HG03565 (cell line): Measurements from ENCODE around the gene TTLL8.
"Not testable (repeated sequence)": the region's sequence is repeated elsewhere in the genome, so short reads cannot be mapped to it uniquely, and the experiment has no call there.

Experiments
- ATAC-seq: cut with Tn5 transposase; IDR thresholded peaks from one replicate; pipeline ENCODE4 v1.9.1; 2021; ENCODE audit warnings: mild to moderate bottlenecking, moderate library complexity; ENCODE audit not compliant: unreplicated experiment

TTLL8 gene

DNA sequence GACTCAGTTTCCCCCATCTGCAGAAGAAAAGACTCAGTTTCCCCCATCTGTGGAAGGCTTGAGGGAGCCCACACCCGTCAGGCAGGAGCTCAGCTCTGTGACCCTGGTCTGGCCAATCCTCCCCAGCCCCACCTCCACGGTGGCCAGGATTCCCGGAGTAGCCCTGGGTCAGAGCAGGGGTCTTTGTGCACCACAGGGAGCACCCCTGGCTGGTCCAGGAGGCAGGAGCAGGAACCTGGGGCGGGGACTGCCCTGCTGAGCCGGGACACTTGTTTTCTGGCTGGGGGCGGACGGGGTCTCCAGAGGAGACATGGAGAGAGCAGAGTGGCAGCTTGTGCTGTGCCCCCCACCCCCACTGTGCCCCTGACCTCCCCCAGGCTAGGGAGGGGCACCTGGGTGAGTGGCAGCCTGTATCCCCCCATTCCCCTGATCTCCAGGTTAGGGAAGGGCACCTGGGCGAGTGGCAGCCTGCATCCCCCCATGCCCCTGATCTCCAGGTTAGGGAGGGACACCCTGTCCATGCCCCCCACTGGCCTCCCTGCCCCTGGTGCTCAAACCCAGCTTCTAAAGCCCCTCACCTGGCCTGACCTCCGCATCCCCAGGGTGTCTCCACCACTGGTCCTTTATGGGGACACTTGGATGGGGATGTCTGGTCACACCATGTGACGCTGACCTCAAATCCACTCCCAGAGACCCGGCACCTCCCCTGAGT, 64.3 kb downstream of the TTLL8 start:
- no peak for ATAC-seq

DNA sequence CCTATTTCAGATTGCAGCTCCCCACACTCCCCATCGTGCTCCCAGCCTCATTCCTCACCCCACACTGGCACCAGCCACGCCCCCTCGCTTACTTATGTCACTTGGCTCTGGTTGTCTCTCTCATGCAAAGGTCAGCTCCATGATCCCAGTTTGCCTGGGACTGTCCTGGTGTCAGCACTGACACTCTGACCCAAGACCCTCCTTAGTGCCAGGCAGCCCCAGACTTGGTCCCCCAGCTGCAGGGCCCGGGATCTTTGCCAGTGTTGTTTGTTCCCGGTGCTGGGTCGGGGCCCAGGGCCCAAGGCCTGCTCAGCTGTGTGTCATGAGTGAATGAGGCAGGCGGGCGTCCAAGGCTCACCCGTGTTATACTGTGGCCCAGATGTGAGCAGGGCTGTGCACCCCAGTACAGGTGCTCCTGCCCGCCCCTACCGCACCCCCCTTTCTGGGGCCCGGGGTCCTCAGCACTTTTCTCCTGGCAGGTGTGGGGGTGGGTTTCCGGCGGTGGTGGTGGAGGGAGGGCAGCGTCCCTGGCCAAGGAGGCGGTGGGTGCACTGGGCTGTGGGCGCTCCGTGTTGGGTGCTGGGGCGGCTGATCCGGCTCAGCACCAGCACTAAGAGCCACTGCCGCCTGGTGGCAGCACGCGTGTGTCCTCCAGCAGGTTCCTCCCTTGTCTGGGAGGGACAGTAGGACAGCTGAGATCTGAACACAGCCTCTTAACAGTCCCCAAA, 65.0 kb downstream of the TTLL8 start:
- ATAC-seq: no peak

DNA sequence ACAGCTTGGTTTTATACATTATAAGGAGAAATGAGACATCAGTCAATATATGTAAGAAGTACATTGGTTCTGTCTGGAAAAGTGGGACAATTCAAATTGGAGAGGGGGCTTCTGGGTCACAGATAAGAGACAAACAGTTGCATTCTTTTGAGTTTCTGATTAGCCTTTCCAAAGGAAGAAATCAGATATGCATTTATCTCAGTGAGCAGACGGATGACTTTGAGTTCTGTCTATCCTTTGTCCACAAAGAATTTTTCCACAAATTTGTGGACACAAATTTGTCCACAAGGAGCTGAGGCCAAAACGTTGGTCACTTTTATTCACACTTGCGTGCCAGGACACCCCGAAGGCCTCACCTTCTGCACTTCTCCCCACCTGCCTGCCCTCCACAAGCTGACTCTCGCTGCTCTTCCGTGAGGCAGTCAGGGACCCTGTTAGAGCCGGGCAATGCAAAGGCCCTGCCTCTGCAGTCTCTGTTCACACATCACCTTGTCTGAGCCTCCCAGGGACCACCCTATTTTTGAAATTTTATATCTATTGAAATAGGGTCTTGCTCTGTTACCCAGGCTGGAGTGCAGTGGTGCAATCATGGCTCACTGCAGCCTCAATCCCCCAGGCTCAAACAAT, 66.1 kb downstream of the TTLL8 start:
- no peak for ATAC-seq

DNA sequence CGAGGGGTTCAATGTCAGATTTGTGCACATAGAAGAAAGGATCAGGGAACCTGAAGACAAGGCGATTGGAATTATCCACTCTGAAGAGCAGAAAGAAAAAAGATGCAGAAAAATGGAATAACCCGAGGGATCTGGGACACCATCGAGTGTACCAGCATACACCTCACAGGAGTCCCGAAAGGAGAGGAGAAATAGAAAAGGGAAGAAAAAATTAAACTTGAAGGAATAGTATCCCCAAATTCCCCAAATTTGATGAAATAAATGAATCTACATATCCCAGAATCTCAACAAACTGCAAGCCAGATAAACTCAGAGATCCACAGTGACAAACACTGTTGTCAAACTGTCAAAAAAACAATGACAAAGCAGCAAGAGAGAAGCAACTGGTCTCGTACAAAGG, 66.9 kb downstream of the TTLL8 start:
- ATAC-seq: no peak

DNA sequence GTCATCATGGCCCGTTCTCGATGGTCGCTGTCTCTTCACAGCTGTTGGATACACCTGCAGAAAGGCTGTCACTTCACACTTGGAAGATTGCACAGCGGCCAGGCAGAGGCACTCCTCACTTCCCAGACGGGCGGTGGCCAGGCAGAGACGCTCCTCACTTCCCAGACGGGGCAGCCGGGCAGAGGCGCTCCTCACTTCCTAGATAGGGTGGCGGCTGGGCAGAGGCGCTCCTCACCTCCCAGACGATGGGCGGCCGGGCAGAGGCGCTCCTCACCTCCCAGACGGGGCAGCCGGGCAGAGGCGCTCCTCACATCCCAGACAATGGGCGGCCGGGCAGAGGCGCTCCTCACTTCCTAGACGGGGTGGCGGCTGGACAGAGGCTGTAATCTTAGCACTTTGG, 68.3 kb downstream of the TTLL8 start:
- ATAC-seq: not testable (repeated sequence)

DNA sequence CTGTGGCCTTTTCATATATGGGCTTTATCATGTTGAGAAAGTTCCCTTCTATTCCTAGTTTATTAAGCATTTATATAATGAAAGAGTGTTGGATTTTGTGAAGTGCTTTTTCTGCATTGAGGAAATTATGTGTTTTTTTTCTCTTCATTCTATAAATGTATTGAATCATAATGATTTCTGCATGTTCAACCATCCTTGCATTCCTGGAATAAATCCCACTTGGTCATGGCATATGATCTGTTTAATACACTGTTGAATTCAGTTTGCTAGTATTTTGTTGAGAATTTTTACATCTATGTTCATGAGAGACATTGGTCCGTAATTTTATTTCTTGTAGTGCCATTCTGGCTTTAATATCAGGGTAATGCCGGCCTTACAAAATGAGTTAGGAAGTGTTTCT, 71.8 kb downstream of the TTLL8 start:
- ATAC-seq: no peak

DNA sequence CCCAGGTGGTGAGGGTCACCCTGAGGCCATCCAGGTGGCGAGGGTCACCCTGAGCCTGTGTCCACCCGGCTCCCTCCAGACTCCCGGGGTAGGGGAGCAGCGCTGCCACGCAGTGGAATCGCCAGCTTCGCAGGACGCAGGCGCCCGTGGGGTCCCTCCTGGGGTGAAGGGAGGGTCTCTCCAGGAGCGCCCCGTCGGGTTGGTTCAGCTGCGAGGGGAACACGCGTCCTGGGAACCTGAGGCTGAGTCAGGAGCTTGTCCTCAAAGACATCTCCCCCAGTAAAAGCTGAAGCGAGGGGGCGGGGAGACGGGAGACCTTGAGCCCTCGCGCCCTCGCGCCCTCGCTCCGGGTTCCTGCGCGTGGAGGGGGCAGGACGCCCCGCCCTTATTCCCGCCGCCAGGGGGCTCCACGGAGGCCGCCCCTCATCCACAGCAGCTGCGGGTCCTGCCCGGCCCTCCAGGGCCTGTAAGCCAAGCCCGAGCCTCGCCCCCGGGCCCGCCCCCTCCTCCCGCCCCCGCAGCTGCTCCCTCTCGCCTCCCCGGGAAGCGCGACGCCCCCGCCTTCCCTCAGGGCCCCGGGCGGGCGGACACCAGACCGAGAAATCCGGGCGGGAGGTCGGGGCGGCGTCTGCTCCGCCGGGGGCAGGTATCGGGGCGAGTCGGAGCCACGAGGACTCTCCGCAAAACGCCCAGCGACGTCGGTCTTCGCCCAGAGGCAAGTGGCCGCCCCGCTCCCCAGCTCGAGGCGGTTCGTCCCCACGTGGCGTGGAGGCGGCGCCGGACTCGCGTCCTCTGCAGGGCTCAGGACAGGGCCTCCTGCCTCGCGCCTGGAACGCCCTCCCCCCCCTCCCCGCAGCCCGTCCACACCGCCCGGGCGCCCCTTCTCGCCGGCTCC, 74.7 kb downstream of the TTLL8 start:
- no peak for ATAC-seq

DNA sequence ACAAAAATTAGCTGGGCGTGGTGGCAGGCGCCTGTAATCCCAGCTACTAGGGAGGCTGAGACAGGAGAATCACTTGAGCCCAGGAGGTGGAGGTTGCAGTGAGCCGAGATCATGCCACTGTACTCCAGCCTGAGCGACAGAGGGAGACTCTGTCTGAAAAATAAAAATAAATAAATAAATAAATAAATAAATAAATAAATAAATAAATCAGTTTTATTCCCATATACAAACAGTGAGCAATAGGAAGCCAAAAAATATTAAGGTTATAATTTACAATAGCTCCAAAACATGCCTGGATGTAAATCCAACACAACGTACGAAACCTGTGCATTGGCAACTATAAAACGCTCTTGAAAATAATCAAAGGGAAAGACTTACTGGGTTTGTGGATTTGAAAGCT, 76.3 kb downstream of the TTLL8 start:
- ATAC-seq: not testable (repeated sequence)

DNA sequence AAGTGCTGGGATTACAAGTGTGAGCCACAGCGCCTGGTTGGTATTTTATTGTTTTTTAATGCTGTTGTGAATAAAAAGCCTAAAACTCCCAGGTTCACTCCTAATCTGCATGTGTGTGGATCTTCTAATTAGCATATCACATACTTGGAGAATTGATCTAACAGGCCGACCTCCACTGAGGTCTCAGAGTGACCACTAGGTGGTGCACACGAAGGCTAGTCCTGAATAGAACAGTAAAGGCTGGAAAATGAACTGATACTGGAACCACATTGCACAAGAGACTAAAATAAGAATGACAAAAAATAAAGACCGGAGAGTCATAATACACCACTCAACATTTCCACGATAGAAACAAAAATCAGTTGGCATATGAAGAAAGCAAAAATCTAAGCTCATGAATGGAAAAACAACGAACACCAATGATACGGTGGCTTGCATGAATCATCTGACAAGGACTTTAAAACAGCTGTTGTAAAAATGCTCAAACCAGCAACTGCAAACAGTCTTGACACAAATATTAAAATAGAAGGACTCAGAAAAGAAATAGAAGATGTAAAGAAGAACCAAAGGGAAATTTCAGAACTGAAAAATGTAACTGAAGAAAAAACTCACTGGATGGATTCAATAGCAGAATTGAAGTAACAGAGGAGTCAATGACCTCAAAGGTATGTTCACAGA, 78.4 kb downstream of the TTLL8 start:
- ATAC-seq: no peak

DNA sequence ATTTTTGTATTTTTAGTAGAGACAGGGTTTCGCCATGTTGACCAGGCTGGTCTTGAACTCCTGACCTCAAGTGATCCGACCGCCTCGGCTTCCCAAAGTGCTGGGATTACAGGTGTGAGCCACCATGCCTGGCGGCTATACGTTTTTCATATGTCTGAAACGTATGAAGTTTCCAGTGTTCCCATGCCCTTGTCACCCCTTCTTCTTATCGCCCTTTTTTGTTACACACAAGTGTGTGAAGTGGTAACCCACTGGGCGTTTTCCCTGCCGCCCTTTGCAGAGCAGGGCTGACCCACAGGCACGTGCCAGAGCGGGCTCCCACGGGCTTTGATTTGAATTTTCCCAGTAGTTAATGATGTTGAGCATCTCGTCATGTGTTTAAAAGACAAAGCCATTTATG, 80.5 kb downstream of the TTLL8 start:
- no peak for ATAC-seq

DNA sequence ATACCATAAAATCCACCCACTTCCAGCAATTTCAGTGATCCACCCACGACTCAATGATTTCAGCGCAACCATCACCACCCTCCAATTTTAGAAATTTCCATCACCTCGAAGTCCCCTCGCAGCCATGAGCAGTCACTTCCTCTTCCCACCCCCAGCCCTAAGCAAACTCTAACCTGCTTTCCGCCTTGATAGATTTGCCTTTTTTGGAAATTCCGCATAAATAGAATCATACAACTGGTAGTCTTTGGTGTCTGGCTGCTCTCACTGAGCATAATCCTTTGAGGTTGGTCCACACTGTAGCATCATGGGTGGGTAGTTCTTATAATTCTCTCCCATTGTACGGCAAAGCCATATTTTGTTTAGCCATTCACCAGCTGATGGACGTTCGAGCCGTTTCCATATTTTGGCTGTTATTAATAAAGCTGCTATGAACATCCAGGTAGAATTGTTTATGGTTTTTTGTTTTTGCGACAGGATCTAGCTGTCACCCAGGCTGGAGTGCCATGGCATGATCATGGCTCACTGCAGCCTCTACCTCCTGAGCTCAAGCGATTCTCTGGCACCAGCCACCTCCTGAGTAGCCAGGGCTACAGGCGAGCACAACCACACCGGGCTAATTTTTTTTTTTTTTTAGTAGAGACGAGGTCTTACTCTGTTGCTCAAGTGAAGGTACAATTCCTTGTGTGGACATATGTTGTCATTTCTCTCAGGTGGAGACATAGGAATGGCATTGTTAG, 81.5 kb downstream of the TTLL8 start:
- ATAC-seq: no peak

DNA sequence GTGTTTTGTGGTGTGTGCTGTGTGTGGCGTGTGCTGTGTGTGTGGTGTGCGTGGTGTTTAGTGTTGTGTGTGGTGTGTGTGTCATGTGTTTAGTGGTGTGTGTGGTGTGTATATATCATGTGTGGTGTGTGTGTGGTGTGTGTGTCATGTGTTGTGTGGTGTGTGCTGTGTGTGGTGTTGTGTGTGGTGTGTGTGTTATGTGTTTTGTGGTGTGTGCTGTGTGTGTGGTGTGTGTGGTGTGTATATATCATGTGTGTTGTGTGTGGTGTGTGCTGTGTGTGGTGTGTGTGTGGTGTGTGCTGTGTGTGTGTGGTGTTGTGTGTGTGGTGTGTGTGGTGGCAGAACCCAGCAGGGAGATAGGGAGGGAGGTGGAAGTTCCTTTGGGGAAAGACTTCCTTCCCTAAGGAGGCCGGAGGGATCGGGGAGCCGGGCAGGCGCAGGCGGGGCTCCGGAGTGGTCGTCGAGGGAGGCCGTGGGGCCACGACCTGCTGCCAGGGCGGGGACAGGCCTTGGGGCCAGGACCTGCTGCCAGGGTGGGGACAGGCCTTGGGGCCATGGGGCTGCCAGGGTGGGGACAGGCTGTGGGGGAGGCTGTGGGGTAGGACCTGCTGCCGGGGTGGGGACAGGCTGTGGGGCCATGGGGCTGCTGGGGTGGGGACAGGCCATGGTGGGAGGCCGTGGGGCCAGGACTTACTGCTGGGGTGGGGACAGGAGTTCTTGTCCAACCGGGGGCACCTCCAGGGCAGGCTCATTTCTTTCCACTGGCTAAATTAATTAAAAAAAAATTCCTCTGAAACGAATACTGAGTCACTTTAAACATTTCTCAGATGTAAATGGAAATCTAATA, 82.3 kb downstream of the TTLL8 start:
- no peak for ATAC-seq

DNA sequence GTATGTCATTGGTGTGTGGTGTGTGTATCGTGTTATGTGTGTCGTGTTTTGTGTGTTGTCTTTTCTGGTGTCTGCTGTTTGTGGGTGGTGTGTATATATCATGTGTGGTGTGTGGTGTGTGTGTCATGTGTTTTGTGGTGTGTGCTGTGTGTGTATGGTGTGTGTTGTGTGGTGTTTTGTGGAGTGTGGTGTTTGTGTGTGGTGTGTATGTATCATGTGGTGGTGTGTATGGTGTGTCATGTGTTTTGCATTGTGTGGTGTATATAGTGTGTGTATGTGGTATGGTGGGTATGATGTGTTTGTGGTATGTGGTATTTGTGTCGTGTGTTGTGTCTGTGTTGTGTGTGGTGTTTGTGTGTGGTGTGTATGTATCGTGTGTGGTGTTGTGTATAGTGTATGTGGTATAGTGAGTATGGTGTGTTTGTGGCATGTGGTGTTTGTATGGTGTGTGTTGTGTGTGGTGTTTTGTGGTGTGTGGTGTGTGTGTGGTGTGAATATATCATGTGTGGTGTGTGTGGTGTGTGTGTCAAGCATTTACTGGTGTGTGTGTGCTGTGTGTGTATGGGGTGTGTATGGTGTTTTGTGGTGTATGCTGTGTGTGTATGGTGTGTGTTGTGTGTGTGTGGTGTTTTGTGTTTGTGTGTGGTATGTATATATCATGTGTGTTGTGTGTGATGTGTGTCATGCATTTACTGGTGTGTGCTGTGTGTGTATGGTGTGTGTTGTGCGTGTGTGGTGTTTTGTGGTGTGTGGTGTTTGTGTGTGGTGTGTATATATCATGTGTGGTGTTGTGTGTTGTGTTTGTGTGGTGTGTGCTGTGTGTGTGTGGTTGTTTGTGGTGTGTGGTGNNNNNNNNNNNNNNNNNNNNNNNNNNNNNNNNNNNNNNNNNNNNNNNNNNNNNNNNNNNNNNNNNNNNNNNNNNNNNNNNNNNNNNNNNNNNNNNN, 84.8 kb downstream of the TTLL8 start:
- no peak for ATAC-seq

DNA sequence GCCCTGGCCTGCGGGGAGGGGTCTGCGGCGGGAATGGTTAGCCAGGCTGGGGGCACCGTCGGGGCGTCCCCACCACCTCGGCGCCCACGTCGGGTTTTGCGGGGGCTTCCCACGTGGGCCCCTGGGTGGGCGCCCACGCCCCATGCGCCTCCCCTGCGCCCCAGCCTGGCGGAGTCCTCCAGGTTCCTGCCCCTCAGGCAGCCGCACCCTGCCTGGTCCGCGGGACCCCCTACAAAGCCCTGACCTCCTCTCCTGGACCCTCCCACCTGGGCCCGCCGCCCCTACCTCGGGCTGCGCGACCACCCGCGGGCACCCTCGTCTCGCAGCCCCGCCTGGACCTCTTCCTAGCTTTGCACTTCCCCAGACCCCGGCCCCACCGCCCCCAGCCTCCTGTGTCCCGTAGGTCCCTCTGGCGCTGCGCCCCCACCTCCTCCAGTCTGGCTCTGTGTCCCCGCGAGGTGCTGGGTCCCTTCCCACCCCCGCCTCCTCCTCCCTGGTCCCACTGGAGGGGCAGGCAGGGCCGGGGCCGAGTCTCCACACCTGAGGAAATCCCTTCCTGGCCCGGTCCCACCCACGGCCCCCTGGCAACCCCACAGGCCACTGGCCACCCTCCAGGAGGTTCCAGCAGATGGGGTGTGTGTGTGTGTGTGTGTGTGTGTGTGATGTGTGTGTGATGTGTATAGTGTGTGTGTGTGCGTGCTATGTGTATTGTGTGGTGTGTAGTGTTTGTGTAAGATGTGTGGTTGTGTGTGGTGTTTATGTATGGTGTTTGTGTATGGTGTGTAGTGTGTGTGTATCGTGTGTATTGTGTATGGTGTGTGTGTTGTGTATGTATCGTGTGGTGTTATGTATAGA, 85.7 kb downstream of the TTLL8 start:
- ATAC-seq: no peak

DNA sequence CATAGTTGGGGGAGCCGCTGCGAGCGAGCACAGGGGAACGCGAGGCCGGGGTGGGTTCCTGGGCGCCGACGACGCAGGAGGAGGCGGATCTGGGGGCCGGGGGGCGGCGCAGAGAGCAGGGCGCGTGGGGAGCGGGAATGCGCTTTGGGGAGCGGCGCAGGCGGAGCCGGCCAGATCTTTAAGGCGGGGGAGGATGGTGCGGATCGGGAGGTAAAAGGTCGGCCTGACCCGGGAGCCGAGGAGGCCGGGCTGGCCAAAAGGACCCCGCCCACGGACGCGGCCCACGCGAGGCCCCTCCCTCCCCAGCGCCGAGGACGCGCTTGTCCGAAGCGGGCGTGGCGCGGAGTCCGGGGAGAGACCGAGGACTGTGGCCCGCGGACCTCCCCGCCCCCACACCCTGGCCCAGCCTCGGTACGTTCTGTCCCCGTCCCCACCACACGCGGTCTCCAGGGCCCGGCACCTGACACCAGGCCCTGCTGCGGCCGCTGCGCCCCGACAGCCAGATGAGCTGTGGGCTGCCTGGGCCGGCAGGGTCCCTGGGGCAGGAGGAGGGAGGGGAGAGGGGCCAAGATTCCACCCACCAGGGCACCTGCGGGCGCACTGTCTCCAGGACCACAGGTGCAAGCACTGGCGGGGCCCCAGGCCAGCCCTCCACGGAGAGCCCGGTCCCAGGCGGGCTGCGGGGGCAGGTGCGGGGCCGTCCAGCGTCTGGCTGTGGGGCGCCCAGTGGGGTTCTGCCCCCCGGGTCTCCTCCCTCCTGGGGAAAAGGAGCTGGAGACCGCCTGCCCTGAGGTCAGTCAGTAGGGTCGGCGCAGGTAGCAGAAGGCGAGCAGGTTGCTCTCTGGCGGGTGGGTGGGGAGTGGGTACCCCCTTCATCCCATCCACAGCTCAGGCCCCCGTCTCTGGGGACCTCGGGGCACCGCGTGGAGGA, 86.6 kb downstream of the TTLL8 start:
- no peak for ATAC-seq
